IMR-90 (cell line): ENCODE measurements around the gene CCM2. TPM values are rescaled to one million over a fixed set of nuclear protein-coding genes. Genes with fewer than 3 reads are reported as not detected.

Source experiments
- ATAC-seq: fragments of 200-7000 bp; cut with Tn5 transposase; 2 replicates; pipeline ENCODE4 v1.9.1; 2020; ENCODE audit warnings: low read depth, mild to moderate bottlenecking, moderate library complexity
- BruUV-seq: library from RNA; stranded (reverse); fragments of 400-500 nt; replicated peaks from 2 replicates; lab custom pipeline; 2021; lab: Mats Ljungman, UMichigan
- CTCF ChIA-PET: fragments of 300-600 bp; formaldehyde crosslinking; extraction: SDS; loops from one replicate; lab custom pipeline; 2021; ENCODE audit warnings: antibody characterized with exemption; lab: Yijun Ruan, JAX
- POLR2A ChIA-PET: fragments of 300-600 bp; sonication (Branson Sonifier 250); formaldehyde crosslinking; loops from one replicate; lab custom pipeline; 2022; ENCODE audit warnings: antibody characterized with exemption; ENCODE audit not compliant: unreplicated experiment; lab: Charles Lee
- DNase-seq: peaks from one replicate; pipeline ENCODE4 v3.0.0; 2013
- H2AFZ ChIP-seq: replicated peaks from 2 replicates; pipeline ENCODE3; 2013; ENCODE audit warnings: low read length, mild to moderate bottlenecking; ENCODE audit not compliant: poor library complexity
- H2AK5ac ChIP-seq: 2 replicates; pipeline ENCODE4 v1.6.1; 2013; ENCODE audit warnings: low read depth, low read length, inconsistent platforms
- H2AK9ac ChIP-seq: replicated peaks from 2 replicates; pipeline ENCODE3; 2013; ENCODE audit warnings: mild to moderate bottlenecking, low read depth, low read length, moderate library complexity; ENCODE audit not compliant: poor library complexity
- H2BK120ac ChIP-seq: 2 replicates; pipeline ENCODE4 v1.6.1; 2013; ENCODE audit warnings: low read depth, low read length, inconsistent platforms
- H2BK15ac ChIP-seq: 3 replicates; pipeline ENCODE4 v1.6.1; 2013; ENCODE audit warnings: low read depth, low read length, inconsistent platforms
- H2BK20ac ChIP-seq: 2 replicates; pipeline ENCODE4 v1.6.1; 2013; ENCODE audit warnings: low read depth, mild to moderate bottlenecking, inconsistent platforms, low read length, moderate library complexity
- H2BK5ac ChIP-seq: 2 replicates; pipeline ENCODE4 v1.6.1; 2013; ENCODE audit warnings: mild to moderate bottlenecking, low read depth, low read length, inconsistent platforms; ENCODE audit not compliant: poor library complexity, severe bottlenecking
- H3K14ac ChIP-seq: replicated peaks from 2 replicates; pipeline ENCODE4 v1.6.1; 2013; ENCODE audit warnings: low read depth, low read length, inconsistent platforms
- H3K18ac ChIP-seq: 2 replicates; pipeline ENCODE4 v1.6.1; 2013; ENCODE audit warnings: low read depth, low read length, control low read depth
- H3K23ac ChIP-seq: 2 replicates; pipeline ENCODE4 v1.6.1; 2013; ENCODE audit warnings: low read depth, low read length, inconsistent platforms
- H3K27ac ChIP-seq: 2 replicates; pipeline ENCODE4 v1.5.1; 2013; ENCODE audit warnings: mild to moderate bottlenecking, control low read depth, low read length; ENCODE audit not compliant: insufficient read depth
- H3K27me3 ChIP-seq: 2 replicates; pipeline ENCODE4 v1.6.1; 2013; ENCODE audit warnings: low read length; ENCODE audit not compliant: control insufficient read depth, insufficient read depth
- H3K36me3 ChIP-seq: 2 replicates; pipeline ENCODE4 v1.6.1; 2013; ENCODE audit warnings: low read length, mixed read lengths; ENCODE audit not compliant: control insufficient read depth, insufficient read depth
- H3K4ac ChIP-seq: 2 replicates; pipeline ENCODE4 v1.6.1; 2013; ENCODE audit warnings: low read depth, low read length, inconsistent platforms
- H3K4me1 ChIP-seq: 2 replicates; pipeline ENCODE4 v1.6.1; 2013; ENCODE audit warnings: low read length, mixed read lengths; ENCODE audit not compliant: control insufficient read depth, insufficient read depth
- H3K4me2 ChIP-seq: 2 replicates; pipeline ENCODE4 v1.6.1; 2013; ENCODE audit warnings: low read depth, mild to moderate bottlenecking, control low read depth, low read length, moderate library complexity
- H3K4me3 ChIP-seq: 2 replicates; pipeline ENCODE4 v1.5.1; 2013; ENCODE audit warnings: low read depth, mild to moderate bottlenecking, control low read depth, low read length, moderate library complexity; ENCODE audit not compliant: insufficient read depth
- H3K56ac ChIP-seq: 2 replicates; pipeline ENCODE4 v1.6.1; 2013; ENCODE audit warnings: low read length, inconsistent platforms; ENCODE audit not compliant: insufficient read depth; ENCODE audit errors: extremely low read depth
- H3K79me1 ChIP-seq, 2 experiments: 2 replicates each; pipeline ENCODE4 v1.6.1; 2013; ENCODE audit warnings: low read length in 2 of 2, inconsistent platforms in 1 of 2, low read depth in 1 of 2
- H3K9ac ChIP-seq: 2 replicates; pipeline ENCODE4 v1.6.1; 2013; ENCODE audit warnings: low read depth, low read length, control low read depth
- H3K9me1 ChIP-seq: 2 replicates; pipeline ENCODE4 v1.6.1; 2013; ENCODE audit warnings: low read length, inconsistent platforms; ENCODE audit not compliant: insufficient read depth
- H3K9me3 ChIP-seq: 2 replicates; pipeline ENCODE4 v1.6.1; 2013; ENCODE audit warnings: low read length; ENCODE audit not compliant: control insufficient read depth, insufficient read depth
- H4K20me1 ChIP-seq: 2 replicates; pipeline ENCODE4 v1.6.1; 2013; ENCODE audit warnings: low read length, inconsistent platforms; ENCODE audit not compliant: insufficient read depth
- H4K5ac ChIP-seq: 2 replicates; pipeline ENCODE4 v1.6.1; 2013; ENCODE audit warnings: mild to moderate bottlenecking, low read depth, low read length, control low read depth
- H4K8ac ChIP-seq, 2 experiments: 2 replicates each; pipeline ENCODE4 v1.6.1; 2013; ENCODE audit warnings: low read depth in 2 of 2, low read length in 2 of 2, control low read depth in 1 of 2, inconsistent platforms in 1 of 2
- H4K91ac ChIP-seq: 2 replicates; pipeline ENCODE4 v1.6.1; 2013; ENCODE audit warnings: low read depth, low read length, inconsistent platforms; ENCODE audit not compliant: insufficient read depth
- BHLHE40 ChIP-seq: fragments of 150-350 bp; IDR thresholded peaks from 2 replicates; pipeline ENCODE4 v1.6.1; 2016; ENCODE audit warnings: mild to moderate bottlenecking, low read depth, low read length
- CEBPB ChIP-seq: IDR thresholded peaks from 2 replicates; pipeline ENCODE4 v1.6.1; 2012; ENCODE audit warnings: low read depth, low read length, improper control_type of control experiment
- CHD1 ChIP-seq: IDR thresholded peaks from 2 replicates; pipeline ENCODE4 v1.6.1; 2012; ENCODE audit warnings: low read depth, low read length, improper control_type of control experiment
- ELK1 ChIP-seq: fragments of 150-350 bp; IDR thresholded peaks from 2 replicates; pipeline ENCODE4 v1.6.1; 2016; ENCODE audit warnings: low read depth, mild to moderate bottlenecking, low read length, moderate library complexity, borderline replicate concordance
- FOS ChIP-seq: fragments of 150-350 bp; IDR thresholded peaks from 2 replicates; pipeline ENCODE4 v1.6.1; 2016; ENCODE audit warnings: low read depth, low read length
- MAFK ChIP-seq: IDR thresholded peaks from 2 replicates; pipeline ENCODE4 v1.6.1; 2012; ENCODE audit warnings: low read depth, low read length, improper control_type of control experiment
- MAZ ChIP-seq: IDR thresholded peaks from 2 replicates; pipeline ENCODE4 v1.6.1; 2012; ENCODE audit warnings: low read depth, mild to moderate bottlenecking, low read length, improper control_type of control experiment, moderate library complexity, borderline replicate concordance
- MXI1 ChIP-seq: IDR thresholded peaks from 2 replicates; pipeline ENCODE4 v1.6.1; 2012; ENCODE audit warnings: low read depth, mild to moderate bottlenecking, low read length, moderate library complexity, borderline replicate concordance
- NFE2L2 ChIP-seq: fragments of 150-350 bp; IDR thresholded peaks from 2 replicates; pipeline ENCODE4 v1.6.1; 2016; ENCODE audit warnings: low read depth, mild to moderate bottlenecking, low read length
- POLR2A ChIP-seq: IDR thresholded peaks from 2 replicates; pipeline ENCODE4 v1.6.1; 2012; ENCODE audit warnings: mild to moderate bottlenecking, low read depth, low read length
- RAD21 ChIP-seq: IDR thresholded peaks from 2 replicates; pipeline ENCODE4 v1.6.1; 2012; ENCODE audit warnings: low read length, improper control_type of control experiment
- RCOR1 ChIP-seq: IDR thresholded peaks from 2 replicates; pipeline ENCODE4 v1.6.1; 2012; ENCODE audit warnings: mild to moderate bottlenecking, low read length, improper control_type of control experiment; ENCODE audit not compliant: insufficient replicate concordance
- RFX5 ChIP-seq: IDR thresholded peaks from 2 replicates; pipeline ENCODE4 v1.8.0; 2012; ENCODE audit warnings: low read depth, mild to moderate bottlenecking, low read length, moderate library complexity
- SMC3 ChIP-seq: fragments of 150-350 bp; IDR thresholded peaks from 2 replicates; pipeline ENCODE4 v1.6.1; 2016; ENCODE audit warnings: low read depth, mild to moderate bottlenecking, antibody characterized with exemption, low read length, moderate library complexity
- USF2 ChIP-seq: fragments of 150-350 bp; IDR thresholded peaks from 2 replicates; pipeline ENCODE4 v1.6.1; 2017; ENCODE audit warnings: mild to moderate bottlenecking, antibody characterized with exemption, low read length, low read depth
- WGBS, 2 experiments: methylation state at CpG; one replicate each; pipeline versions ENCODE4 v1.1.5 to v1.1.7; 2013; ENCODE audit warnings: missing lambda C conversion rate in 2 of 2; ENCODE audit not compliant: insufficient read length in 1 of 2; ENCODE audit errors: extremely low coverage in 2 of 2; 5-methylcytosine and 5-hydroxymethylcytosine counted together
- dilution Hi-C: fragments of 300-500 bp; cut with HindIII; formaldehyde crosslinking; loops from one replicate; pipeline ENCODE4 v1.14.3; 2018; ENCODE audit warnings: low sequenced_read_pairs; ENCODE audit not compliant: unreplicated experiment
- in situ Hi-C: fragments of 300-500 bp; cut with MboI; formaldehyde crosslinking; loops from 3 replicates; pipeline ENCODE4 v1.14.3; 2019; ENCODE audit warnings: low sequenced_read_pairs, inconsistent platforms, mixed read lengths
- intact Hi-C: fragments of 100-400 bp; cut with micrococcal nuclease; formaldehyde crosslinking; loops from 2 replicates; pipeline ENCODE4 v1.10.0; 2022
- polyA plus RNA-seq, 3 experiments: library from polyadenylated mRNA; depleted of rRNA; stranded (reverse); fragments of >200 nt; gene quantifications; 2 replicates each; pipeline ENCODE4 v1.2.3, GENCODE V29; 2012; ENCODE audit warnings: low replicate concordance in 1 of 3
- total RNA-seq: library from RNA; depleted of rRNA; stranded (reverse); fragments of >200 nt; gene quantifications from 2 replicates; pipeline ENCODE4 v1.2.3, GENCODE V29; 2012
- TF ChIP-seq, protein P1 (sequence below): conservative IDR thresholded peaks from 2 replicates; pipeline ENCODE4 v1.5.1; 2012; ENCODE audit warnings: mild to moderate bottlenecking, low read depth, low read length, improper control_type of control experiment

The CCM2 gene
- total and polyA plus RNA-seq, 2 of the 4 experiments (the other 2 are of a cell fraction): 65.2 to 78.5 TPM

- H3K18ac ChIP-seq: no peak overlapping the region
- TF ChIP-seq POLR2A (no peak), ELK1 (no peak), CEBPB (no peak), MAZ (no peak), NFE2L2 (no peak), FOS (no peak), MXI1 (no peak), CHD1 (no peak), MAFK (no peak), RFX5 (no peak), RAD21 (no peak), BHLHE40 (no peak), RCOR1 (no peak), USF2 (no peak), SMC3 (no peak)
- TF ChIP-seq, protein P1, sequence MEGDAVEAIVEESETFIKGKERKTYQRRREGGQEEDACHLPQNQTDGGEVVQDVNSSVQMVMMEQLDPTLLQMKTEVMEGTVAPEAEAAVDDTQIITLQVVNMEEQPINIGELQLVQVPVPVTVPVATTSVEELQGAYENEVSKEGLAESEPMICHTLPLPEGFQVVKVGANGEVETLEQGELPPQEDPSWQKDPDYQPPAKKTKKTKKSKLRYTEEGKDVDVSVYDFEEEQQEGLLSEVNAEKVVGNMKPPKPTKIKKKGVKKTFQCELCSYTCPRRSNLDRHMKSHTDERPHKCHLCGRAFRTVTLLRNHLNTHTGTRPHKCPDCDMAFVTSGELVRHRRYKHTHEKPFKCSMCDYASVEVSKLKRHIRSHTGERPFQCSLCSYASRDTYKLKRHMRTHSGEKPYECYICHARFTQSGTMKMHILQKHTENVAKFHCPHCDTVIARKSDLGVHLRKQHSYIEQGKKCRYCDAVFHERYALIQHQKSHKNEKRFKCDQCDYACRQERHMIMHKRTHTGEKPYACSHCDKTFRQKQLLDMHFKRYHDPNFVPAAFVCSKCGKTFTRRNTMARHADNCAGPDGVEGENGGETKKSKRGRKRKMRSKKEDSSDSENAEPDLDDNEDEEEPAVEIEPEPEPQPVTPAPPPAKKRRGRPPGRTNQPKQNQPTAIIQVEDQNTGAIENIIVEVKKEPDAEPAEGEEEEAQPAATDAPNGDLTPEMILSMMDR: no peak
- dilution Hi-C loops: no loop called here
- H4K91ac ChIP-seq: no peak overlapping the region
- H4K5ac ChIP-seq: no peak overlapping the region
- H4K20me1 ChIP-seq: peaks cover 14% of the 10 kb centered on the region; the same call in 1 of the 2 replicates
- H2AK5ac ChIP-seq: no peak overlapping the region
- no peaks in the 10 kb centered on the region for H3K4me1 ChIP-seq
- no peak overlapping the region for H2BK5ac ChIP-seq
- no peak overlapping the region for H3K23ac ChIP-seq
- DNase-seq: no peak
- no TSS peak for BruUV-seq
- H3K4me3 ChIP-seq: no peak overlapping the region
- in situ Hi-C loops: no loop called here
- ChIA-PET CTCF (no interaction called here), POLR2A (no interaction called here)
- WGBS, 2 experiments: no CpG with 5 or more reads among the region's 3 CpGs
- H4K8ac ChIP-seq: no peak overlapping the region
- H3K4ac ChIP-seq: no peak overlapping the region
- H3K56ac ChIP-seq: no peak overlapping the region
- no peak overlapping the region for H3K9ac ChIP-seq
- peaks cover 11% of the 10 kb centered on the region for H3K36me3 ChIP-seq
- no peak overlapping the region for H2BK15ac ChIP-seq
- peaks cover 6% of the 10 kb centered on the region; the same call in 1 of the 2 replicates for H3K9me1 ChIP-seq
- H2AK9ac ChIP-seq: no peak overlapping the region
- intact Hi-C loops: no loop called here
- H3K9me3 ChIP-seq: no peaks in the 10 kb centered on the region
- no peak overlapping the region for H2AFZ ChIP-seq
- H3K4me2 ChIP-seq: no peak overlapping the region
- no peak overlapping the region for H2BK120ac ChIP-seq
- H3K79me1 ChIP-seq: peaks cover 23 to 65% of the 10 kb centered on the region in 2 experiments
- no peak overlapping the region for H3K14ac ChIP-seq
- H3K27ac ChIP-seq: no peak overlapping the region
- H3K27me3 ChIP-seq: no peaks in the 10 kb centered on the region
- no peak for ATAC-seq
- H2BK20ac ChIP-seq: no peak overlapping the region
These were observed 52.0 kb downstream of the CCM2 start for GRCh38 chr7:45052011-45052410.
